ENCODE data around the gene LAPTM4A.
"Not testable (repeated sequence)": the region's sequence is repeated elsewhere in the genome, so short reads cannot be mapped to it uniquely, and the experiment has no call there.

The LAPTM4A gene

DNA sequence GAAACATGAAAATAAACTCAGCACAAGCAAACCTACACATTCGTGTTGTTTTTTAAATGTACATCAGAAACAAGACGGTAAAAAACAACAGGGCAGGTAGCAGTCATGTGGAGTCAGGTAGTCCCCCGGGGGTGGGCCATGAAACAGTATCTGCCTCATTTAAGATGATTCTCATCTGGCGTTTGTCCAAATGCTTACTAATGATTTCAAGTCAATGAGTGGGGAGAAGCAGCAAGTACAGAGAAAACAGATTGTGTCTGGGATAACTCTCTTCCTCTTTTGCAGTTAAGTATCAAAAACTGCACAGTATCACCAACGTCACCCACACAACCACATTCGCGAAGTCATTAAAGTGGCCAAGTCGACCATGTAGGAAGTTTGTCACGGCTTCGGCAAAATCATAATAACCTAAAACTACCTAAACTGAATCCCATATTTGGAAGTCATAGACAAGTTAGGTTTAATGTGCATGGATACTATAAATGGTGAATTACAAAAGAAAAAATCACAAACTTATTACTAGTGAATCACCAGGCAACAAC, 1.3 kb downstream of the LAPTM4A start:
- Histone ChIP-seq H3K4me3 (replicated peaks; ENCODE audit: insufficient read depth, low read length) (peak overlapping the region; percentile 72), H3K27ac (replicated peaks) (peak overlapping the region; percentile 93), H3K27me3 (ENCODE audit: insufficient read depth, poor library complexity, severe bottlenecking) (no peaks in the 10 kb centered on the region)
- TF ChIP-seq SPI1 (IDR thresholded peaks at IDR 0.05; ENCODE audit: borderline replicate concordance, low read depth) (peak; percentile 95), CTCF (IDR thresholded peaks at IDR 0.05; ENCODE audit: insufficient read depth, low read length) (no peak)
- peak; percentile 52 to 71 for DNase-seq (ENCODE audit: low read depth in 1 of 2, low spot score in 1 of 2)

GRCh38 chr2:20049637-20050036, 1.8 kb downstream of the LAPTM4A start:
- peak in 1 of 2 experiments; percentile 43 for DNase-seq (ENCODE audit: low read depth in 1 of 2, low spot score in 1 of 2)
- Histone ChIP-seq H3K4me3 (replicated peaks; ENCODE audit: insufficient read depth, low read length) (peak overlapping the region; percentile 72), H3K27me3 (ENCODE audit: insufficient read depth, poor library complexity, severe bottlenecking) (no peaks in the 10 kb centered on the region), H3K27ac (replicated peaks) (peak overlapping the region; percentile 93)
- no peak for TF ChIP-seq POLR2AphosphoS5 (IDR thresholded peaks at IDR 0.05; ENCODE audit: low read depth)
- TF ChIP-seq GABPA (IDR thresholded peaks at IDR 0.05; ENCODE audit: low read depth) = no peak
- TF ChIP-seq, protein P1, sequence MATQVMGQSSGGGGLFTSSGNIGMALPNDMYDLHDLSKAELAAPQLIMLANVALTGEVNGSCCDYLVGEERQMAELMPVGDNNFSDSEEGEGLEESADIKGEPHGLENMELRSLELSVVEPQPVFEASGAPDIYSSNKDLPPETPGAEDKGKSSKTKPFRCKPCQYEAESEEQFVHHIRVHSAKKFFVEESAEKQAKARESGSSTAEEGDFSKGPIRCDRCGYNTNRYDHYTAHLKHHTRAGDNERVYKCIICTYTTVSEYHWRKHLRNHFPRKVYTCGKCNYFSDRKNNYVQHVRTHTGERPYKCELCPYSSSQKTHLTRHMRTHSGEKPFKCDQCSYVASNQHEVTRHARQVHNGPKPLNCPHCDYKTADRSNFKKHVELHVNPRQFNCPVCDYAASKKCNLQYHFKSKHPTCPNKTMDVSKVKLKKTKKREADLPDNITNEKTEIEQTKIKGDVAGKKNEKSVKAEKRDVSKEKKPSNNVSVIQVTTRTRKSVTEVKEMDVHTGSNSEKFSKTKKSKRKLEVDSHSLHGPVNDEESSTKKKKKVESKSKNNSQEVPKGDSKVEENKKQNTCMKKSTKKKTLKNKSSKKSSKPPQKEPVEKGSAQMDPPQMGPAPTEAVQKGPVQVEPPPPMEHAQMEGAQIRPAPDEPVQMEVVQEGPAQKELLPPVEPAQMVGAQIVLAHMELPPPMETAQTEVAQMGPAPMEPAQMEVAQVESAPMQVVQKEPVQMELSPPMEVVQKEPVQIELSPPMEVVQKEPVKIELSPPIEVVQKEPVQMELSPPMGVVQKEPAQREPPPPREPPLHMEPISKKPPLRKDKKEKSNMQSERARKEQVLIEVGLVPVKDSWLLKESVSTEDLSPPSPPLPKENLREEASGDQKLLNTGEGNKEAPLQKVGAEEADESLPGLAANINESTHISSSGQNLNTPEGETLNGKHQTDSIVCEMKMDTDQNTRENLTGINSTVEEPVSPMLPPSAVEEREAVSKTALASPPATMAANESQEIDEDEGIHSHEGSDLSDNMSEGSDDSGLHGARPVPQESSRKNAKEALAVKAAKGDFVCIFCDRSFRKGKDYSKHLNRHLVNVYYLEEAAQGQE (IDR thresholded peaks at IDR 0.05; ENCODE audit: insufficient replicate concordance, low read depth) = no peak
- no peak for TF ChIP-seq CTCF (IDR thresholded peaks at IDR 0.05; ENCODE audit: insufficient read depth, low read length)
- no peak for TF ChIP-seq SPI1 (IDR thresholded peaks at IDR 0.05; ENCODE audit: borderline replicate concordance, low read depth)

DNA sequence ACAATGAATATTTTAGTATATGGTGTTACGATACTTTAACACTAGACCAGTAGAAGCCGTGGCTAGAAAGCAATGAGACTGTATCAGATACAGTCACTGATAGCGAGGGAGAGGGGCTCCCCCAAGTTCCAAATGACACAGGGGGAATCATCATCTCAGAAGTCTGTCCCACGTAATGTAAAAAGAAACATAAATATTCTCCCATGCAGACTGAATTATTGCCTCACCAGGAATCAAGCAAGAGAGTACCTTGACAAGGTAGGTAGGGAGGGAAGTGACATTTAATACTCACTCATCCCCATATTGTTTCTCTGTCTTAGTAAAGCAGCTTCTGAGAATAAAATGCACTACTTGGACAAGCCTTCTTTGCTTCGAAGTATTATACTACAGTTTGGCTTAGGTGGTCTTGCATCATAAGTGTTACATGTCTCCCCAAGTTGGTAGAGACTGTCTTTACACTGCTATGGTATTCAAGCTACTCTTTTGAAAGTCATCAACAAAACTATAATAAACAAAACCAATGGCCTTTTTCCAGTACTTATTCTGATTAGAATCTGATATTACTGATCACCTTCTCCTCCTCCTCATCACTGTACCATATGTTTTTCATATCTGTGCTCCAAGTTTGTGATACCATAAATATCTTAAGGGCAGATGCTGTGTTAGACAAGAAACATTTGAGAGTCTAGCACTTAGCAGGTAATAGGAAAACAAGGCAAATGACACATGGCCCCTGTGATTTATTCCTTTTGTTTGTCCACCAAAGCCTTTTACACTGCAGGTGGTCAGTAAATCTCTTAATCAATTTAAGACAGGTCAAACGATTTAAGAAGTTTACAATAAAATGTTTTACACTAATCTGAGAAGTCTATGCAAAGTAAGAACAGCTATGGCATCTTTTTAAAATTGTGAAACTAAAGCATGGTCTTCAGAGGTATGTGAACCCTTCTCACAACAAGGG, 2.7 kb downstream of the LAPTM4A start:
- Histone ChIP-seq H3K4me3 (replicated peaks; ENCODE audit: insufficient read depth, low read length) (peak overlapping the region; percentile 72; the same call in 1 of the 2 replicates), H3K27ac (replicated peaks) (peak overlapping the region; percentile 93), H3K27me3 (ENCODE audit: insufficient read depth, poor library complexity, severe bottlenecking) (no peaks in the 10 kb centered on the region)
- TF ChIP-seq SPI1 (IDR thresholded peaks at IDR 0.05; ENCODE audit: borderline replicate concordance, low read depth) (no peak), POLR2AphosphoS5 (IDR thresholded peaks at IDR 0.05; ENCODE audit: low read depth) (no peak), GABPA (IDR thresholded peaks at IDR 0.05; ENCODE audit: low read depth) (no peak), CTCF (IDR thresholded peaks at IDR 0.05; ENCODE audit: insufficient read depth, low read length) (no peak)
- TF ChIP-seq, protein P1 (IDR thresholded peaks at IDR 0.05; ENCODE audit: insufficient replicate concordance, low read depth) = no peak
- no peak for DNase-seq (ENCODE audit: low read depth in 1 of 2, low spot score in 1 of 2)

GRCh38 chr2:20045712-20046292, 5.6 kb downstream of the LAPTM4A start:
- not testable (repeated sequence) for DNase-seq (ENCODE audit: low read depth in 1 of 2, low spot score in 1 of 2); H3K27ac ChIP-seq (replicated peaks); H3K27me3 ChIP-seq (ENCODE audit: insufficient read depth, poor library complexity, severe bottlenecking); H3K4me3 ChIP-seq (replicated peaks; ENCODE audit: insufficient read depth, low read length)
